Measurements from ENCODE around the gene SLC13A1.

DNA sequence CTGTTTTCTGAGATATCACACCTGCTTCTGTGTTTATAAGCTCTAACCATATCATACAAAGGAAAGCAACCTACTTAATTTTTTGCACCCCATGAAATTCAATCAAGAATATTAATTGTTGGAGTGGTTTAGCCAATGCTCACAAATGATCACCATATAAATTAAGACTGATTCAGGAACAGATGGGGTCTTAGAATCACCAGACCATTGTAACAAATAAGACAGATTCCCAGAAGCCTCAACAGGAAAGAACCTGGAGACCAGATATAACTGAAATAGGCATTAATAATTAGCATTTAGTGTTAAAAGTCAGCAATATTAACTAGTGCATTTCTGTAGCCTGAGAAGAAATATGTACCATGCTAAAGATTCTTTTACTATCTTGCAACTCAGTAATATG, 73.6 kb downstream of the SLC13A1 start:
- TF ChIP-seq POLR2AphosphoS5 (IDR thresholded peaks at IDR 0.05; ENCODE audit: borderline replicate concordance, low read depth, low read length) (no peak), FOXP2 (optimal IDR thresholded peaks at IDR 0.05; ENCODE audit: control extremely low read depth, extremely low read length, insufficient read depth) (no peak), EZH2 (IDR thresholded peaks at IDR 0.05) (no peak)

All from SK-N-MC (cell line).